ENCODE measurements around the gene FERMT2. TPM values are rescaled to one million over a fixed set of nuclear protein-coding genes. Genes with fewer than 3 reads are reported as not detected.

Gene FERMT2
- total RNA-seq, 1 donor from 2014 or later, result 0.51 TPM

GRCh38 chr14:52914295-52914694, 36.6 kb downstream of the FERMT2 start:
- no peak overlapping the region for H3K4me3 Mint-ChIP-seq
- intact Hi-C loops (cut with micrococcal nuclease), result no loop called here
- POLR2A ChIA-PET, result no interaction called here
- peaks cover 21% of the 10 kb centered on the region for H3K4me1 Mint-ChIP-seq
- no peak overlapping the region for H3K27ac Mint-ChIP-seq
- H3K27me3 Mint-ChIP-seq, result no peaks in the 10 kb centered on the region
- DNase-seq (no peak), ATAC-seq (ENCODE audit: low read depth) (no peak)
- H3K9me3 Mint-ChIP-seq, result no peaks in the 10 kb centered on the region
- CTCF ChIA-PET, result no interaction called here
- no peak for TF ChIP-seq CTCF (IDR thresholded peaks at IDR 0.05)
- H3K36me3 Mint-ChIP-seq (ENCODE audit: low read depth), result no peaks in the 10 kb centered on the region

GRCh38 chr14:52913271-52913670, 37.6 kb downstream of the FERMT2 start:
- H3K4me3 Mint-ChIP-seq, result no peak overlapping the region
- TF ChIP-seq CTCF (IDR thresholded peaks at IDR 0.05), result no peak
- no peaks in the 10 kb centered on the region for H3K9me3 Mint-ChIP-seq
- H3K27ac Mint-ChIP-seq, result no peak overlapping the region
- no peaks in the 10 kb centered on the region for H3K36me3 Mint-ChIP-seq (ENCODE audit: low read depth)
- ChIA-PET CTCF (no interaction called here), POLR2A (no interaction called here)
- intact Hi-C loops (cut with micrococcal nuclease), result no loop called here
- no peak for DNase-seq
- no peak for ATAC-seq (ENCODE audit: low read depth)
- no peaks in the 10 kb centered on the region for H3K27me3 Mint-ChIP-seq
- H3K4me1 Mint-ChIP-seq, result peaks cover 14% of the 10 kb centered on the region

DNA sequence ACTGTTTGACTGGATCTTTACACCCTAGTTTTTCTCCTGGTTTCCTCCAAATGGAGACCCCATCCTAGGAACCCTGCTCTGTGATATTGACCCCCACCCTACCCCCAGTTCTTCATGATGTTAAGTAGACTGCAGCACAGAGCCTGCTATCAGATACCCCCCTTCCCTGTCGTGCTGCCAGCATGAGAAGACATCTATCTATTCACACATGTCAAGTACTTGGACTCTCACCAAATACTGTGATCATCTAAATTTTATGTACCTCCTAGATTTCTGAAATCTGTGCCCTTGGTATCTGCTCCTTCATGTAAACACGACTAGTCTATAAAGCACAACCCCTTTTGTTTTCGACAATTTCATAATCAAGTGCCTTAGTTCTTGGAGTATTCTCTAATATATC, 38.9 kb downstream of the FERMT2 start:
- DNase-seq (no peak), ATAC-seq (ENCODE audit: low read depth) (no peak)
- Mint-ChIP-seq H3K36me3 (ENCODE audit: low read depth) (no peaks in the 10 kb centered on the region), H3K4me3 (no peak overlapping the region), H3K27ac (no peak overlapping the region), H3K9me3 (no peaks in the 10 kb centered on the region), H3K4me1 (peaks cover 6% of the 10 kb centered on the region), H3K27me3 (no peaks in the 10 kb centered on the region)
- ChIA-PET CTCF (no interaction called here), POLR2A (no interaction called here)
- no peak for TF ChIP-seq CTCF (IDR thresholded peaks at IDR 0.05)
- intact Hi-C loops (cut with micrococcal nuclease), result no loop called here

DNA sequence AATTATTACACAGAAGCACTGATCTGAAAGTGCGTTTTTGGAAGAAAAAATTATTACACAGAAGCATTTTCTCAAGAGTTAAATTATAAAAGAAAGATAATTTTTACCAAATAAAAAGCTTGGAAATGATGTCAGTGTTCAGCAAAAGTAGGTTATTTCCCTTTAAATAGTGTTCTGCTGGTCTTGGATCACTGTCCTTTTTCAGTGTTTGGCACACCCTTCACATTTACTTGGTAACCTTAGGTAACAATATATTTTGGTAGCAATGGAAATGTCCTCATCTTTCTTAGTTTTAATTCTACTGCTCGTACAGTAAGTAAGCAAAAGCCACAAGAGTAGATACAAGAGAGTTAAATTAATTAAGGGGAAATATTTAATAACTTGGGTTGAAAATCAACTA, 40.3 kb downstream of the FERMT2 start:
- POLR2A ChIA-PET, result interaction anchor here (0.6 kb wide), 1 partner anchor 147 kb away, joined by 3 read pairs; no protein-coding TSS in a partner anchor
- H3K27me3 Mint-ChIP-seq, result no peaks in the 10 kb centered on the region
- H3K9me3 Mint-ChIP-seq, result no peaks in the 10 kb centered on the region
- H3K4me1 Mint-ChIP-seq, result peaks cover 6% of the 10 kb centered on the region
- CTCF ChIA-PET, result no interaction called here
- ATAC-seq (ENCODE audit: low read depth) (no peak), DNase-seq (no peak)
- H3K27ac Mint-ChIP-seq, result no peak overlapping the region
- H3K4me3 Mint-ChIP-seq, result no peak overlapping the region
- intact Hi-C loops (cut with micrococcal nuclease), result no loop called here
- TF ChIP-seq CTCF (IDR thresholded peaks at IDR 0.05), result no peak
- H3K36me3 Mint-ChIP-seq (ENCODE audit: low read depth), result no peaks in the 10 kb centered on the region

DNA sequence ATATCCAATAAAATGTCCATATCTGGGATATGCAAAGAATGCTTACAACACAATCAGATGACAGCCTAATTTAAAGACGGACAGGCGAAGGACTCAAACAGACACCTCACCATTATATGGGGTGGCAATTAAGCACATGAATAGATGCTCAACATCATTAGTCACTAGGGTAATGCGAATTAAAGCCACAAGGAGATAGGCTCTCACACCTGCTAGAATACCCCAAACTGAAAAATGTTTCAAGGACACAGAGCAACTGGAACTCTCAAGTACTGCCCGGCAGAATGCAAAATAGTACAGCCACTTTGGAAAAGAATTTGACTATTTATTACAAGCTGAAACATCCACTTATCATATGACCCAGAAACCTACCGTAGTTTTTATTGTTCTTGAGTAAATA, 42.9 kb downstream of the FERMT2 start:
- peaks cover 6% of the 10 kb centered on the region for H3K4me1 Mint-ChIP-seq
- no peak for TF ChIP-seq CTCF (IDR thresholded peaks at IDR 0.05)
- no peak overlapping the region for H3K4me3 Mint-ChIP-seq
- POLR2A ChIA-PET, result no interaction called here
- H3K27me3 Mint-ChIP-seq, result no peaks in the 10 kb centered on the region
- DNase-seq, result no peak
- CTCF ChIA-PET, result no interaction called here
- intact Hi-C loops (cut with micrococcal nuclease), result no loop called here
- ATAC-seq (ENCODE audit: low read depth), result no peak
- H3K36me3 Mint-ChIP-seq (ENCODE audit: low read depth), result no peaks in the 10 kb centered on the region
- no peaks in the 10 kb centered on the region for H3K9me3 Mint-ChIP-seq
- no peak overlapping the region for H3K27ac Mint-ChIP-seq

Data from activated B cell treated with CpG ODN at 0.5 μM for 24 hours (primary cell).